A549 (cell line): ENCODE results near the gene LTA4H. TPM values are rescaled to one million over a fixed set of nuclear protein-coding genes. Genes with fewer than 3 reads are reported as not detected.

Experiments used
- ATAC-seq, 2 experiments: fragments of 200-7000 bp in 1 of 2; fragments of >200 bp in 1 of 2; cut with Nextera tagmentation in 1 of 2; cut with Tn5 transposase in 1 of 2; 3 replicates each; pipeline versions ENCODE4 v1.8.0 to v1.9.1; 2018 to 2020; ENCODE audit warnings: mild to moderate bottlenecking in 1 of 2, moderate library complexity in 1 of 2
- CTCF ChIA-PET: fragments of 300-600 bp; sonication (Branson Sonifier 250); formaldehyde crosslinking; extraction: SDS; loops from one replicate; lab custom pipeline; 2021; ENCODE audit warnings: antibody characterized with exemption, inconsistent platforms; lab: Yijun Ruan, JAX
- POLR2A ChIA-PET: fragments of 350-600 bp; formaldehyde crosslinking; extraction: SDS; loops from one replicate; lab custom pipeline; 2021; ENCODE audit warnings: antibody characterized with exemption, inconsistent platforms; lab: Yijun Ruan, JAX
- DNase-seq, 2 experiments: peaks; one replicate each; pipeline versions ENCODE4 v3.0.0 to v3.0.0-alpha.2; 2011 to 2016; ENCODE audit warnings: low read depth in 1 of 2, low spot score in 1 of 2
- FAIRE-seq: peaks from 2 replicates; lab custom pipeline; 2011; peaks lifted over from hg19 to GRCh38; lab: Jason Lieb, UNC
- H3K27ac ChIP-seq, 2 experiments: fragments of >200 bp; sonication (Bioruptor Twin); formaldehyde crosslinking; 3 replicates each; pipeline ENCODE4 v1.5.1; 2016 to 2017
- H3K4me1 ChIP-seq: fragments of >200 bp; sonication (Bioruptor Twin); formaldehyde crosslinking; 3 replicates; pipeline ENCODE4 v1.6.1; 2016
- H3K4me2 ChIP-seq: fragments of >200 bp; sonication (Bioruptor Twin); formaldehyde crosslinking; 3 replicates; pipeline ENCODE4 v1.6.1; 2016
- H3K4me3 ChIP-seq: fragments of >200 bp; sonication (Bioruptor Twin); formaldehyde crosslinking; 3 replicates; pipeline ENCODE4 v1.5.1; 2016
- H3K9me3 ChIP-seq: fragments of >200 bp; sonication (Bioruptor Twin); formaldehyde crosslinking; 3 replicates; pipeline ENCODE4 v1.6.1; 2016
- ATOH8 ChIP-seq: fragments of 250-450 bp; sonication (Bioruptor Pico); IDR thresholded peaks from 2 replicates; pipeline ENCODE4 v1.5.0; 2020; ENCODE audit warnings: low read depth, mild to moderate bottlenecking, moderate library complexity
- BHLHE40 ChIP-seq: IDR thresholded peaks from 2 replicates; pipeline ENCODE4 v1.6.1; 2012; ENCODE audit warnings: low read depth, low read length, inconsistent platforms
- CBX8 ChIP-seq: fragments of 200-600 bp; sonication (generic); IDR thresholded peaks from 2 replicates; pipeline ENCODE4 v1.6.1; 2016
- CEBPB ChIP-seq, 2 experiments: fragments of >200 bp in 1 of 2; sonication (Bioruptor Twin) in 1 of 2; formaldehyde crosslinking in 1 of 2; IDR thresholded peaks; 2 replicates each; pipeline ENCODE4 v1.6.1; 2012 to 2016
- CHD2 ChIP-seq: fragments of 150-350 bp; IDR thresholded peaks from 2 replicates; pipeline ENCODE4 v1.6.1; 2014; ENCODE audit warnings: low read length; ENCODE audit not compliant: partially characterized antibody
- EHMT2 ChIP-seq: fragments of 200-600 bp; sonication (generic); IDR thresholded peaks from 2 replicates; pipeline ENCODE4 v1.6.1; 2016; ENCODE audit warnings: antibody characterized with exemption, low read depth, mild to moderate bottlenecking, moderate library complexity
- EP300 ChIP-seq, 2 experiments: fragments of >200 bp; sonication (Bioruptor Twin); formaldehyde crosslinking; IDR thresholded peaks; 2 replicates in 1 of 2; 3 replicates in 1 of 2; pipeline ENCODE4 v1.6.1; 2016 to 2017
- FOSB ChIP-seq: fragments of 250-450 bp; sonication (Bioruptor Pico); IDR thresholded peaks from 2 replicates; pipeline ENCODE4 v1.5.0; 2020; ENCODE audit warnings: mild to moderate bottlenecking, moderate library complexity
- GATA3 ChIP-seq: IDR thresholded peaks from 2 replicates; pipeline ENCODE4 v1.6.1; 2012; ENCODE audit warnings: borderline replicate concordance
- HDAC2 ChIP-seq: fragments of 200-600 bp; sonication (generic); IDR thresholded peaks from 2 replicates; pipeline ENCODE4 v1.6.1; 2016
- HES2 ChIP-seq: fragments of >200 bp; sonication (Bioruptor Twin); formaldehyde crosslinking; IDR thresholded peaks from 2 replicates; pipeline ENCODE4 v1.6.1; 2016
- HOXA7 ChIP-seq: fragments of 250-450 bp; sonication (Bioruptor Pico); IDR thresholded peaks from 2 replicates; pipeline ENCODE4 v1.5.0; 2020; ENCODE audit warnings: mild to moderate bottlenecking, moderate library complexity
- HOXB13 ChIP-seq: fragments of 250-450 bp; sonication (Bioruptor Pico); IDR thresholded peaks from 2 replicates; pipeline ENCODE4 v1.5.0; 2020; ENCODE audit warnings: low read depth, mild to moderate bottlenecking, moderate library complexity
- HOXB5 ChIP-seq: fragments of 250-450 bp; sonication (Bioruptor Pico); IDR thresholded peaks from 2 replicates; pipeline ENCODE4 v1.5.0; 2020; ENCODE audit warnings: mild to moderate bottlenecking, moderate library complexity
- KDM1A ChIP-seq: fragments of 200-600 bp; sonication (generic); IDR thresholded peaks from 2 replicates; pipeline ENCODE4 v1.6.1; 2016; ENCODE audit warnings: low read depth, mild to moderate bottlenecking
- MAX ChIP-seq: IDR thresholded peaks from 2 replicates; pipeline ENCODE4 v1.6.1; 2012
- MYC ChIP-seq: IDR thresholded peaks from 2 replicates; pipeline ENCODE4 v1.6.1; 2012; ENCODE audit warnings: mild to moderate bottlenecking, inconsistent platforms, low read length, improper control_type of control experiment, borderline replicate concordance
- PHF8 ChIP-seq: fragments of 200-600 bp; sonication (generic); IDR thresholded peaks from 2 replicates; pipeline ENCODE4 v1.6.1; 2016; ENCODE audit warnings: low read depth, mild to moderate bottlenecking, antibody characterized with exemption, moderate library complexity, borderline replicate concordance
- POLR2A ChIP-seq: IDR thresholded peaks from 2 replicates; pipeline ENCODE4 v1.6.1; 2012; ENCODE audit warnings: mild to moderate bottlenecking, low read length
- RAD21 ChIP-seq, 2 experiments: fragments of >200 bp in 1 of 2; sonication (Bioruptor Twin) in 1 of 2; formaldehyde crosslinking in 1 of 2; IDR thresholded peaks in 1 of 2; conservative IDR thresholded peaks in 1 of 2; 2 replicates in 1 of 2; 3 replicates in 1 of 2; pipeline ENCODE4 v1.6.1; 2012 to 2018; ENCODE audit warnings: inconsistent platforms in 1 of 2
- RCOR1 ChIP-seq: fragments of 150-350 bp; IDR thresholded peaks from 2 replicates; pipeline ENCODE4 v1.6.1; 2014; ENCODE audit warnings: antibody characterized with exemption, low read length, low read depth
- RNF2 ChIP-seq: fragments of 200-600 bp; sonication (generic); IDR thresholded peaks from 2 replicates; pipeline ENCODE4 v1.6.1; 2016; ENCODE audit warnings: low read depth, mild to moderate bottlenecking, antibody characterized with exemption, moderate library complexity, borderline replicate concordance
- SREBF2 ChIP-seq: fragments of 450-650 bp; IDR thresholded peaks from 2 replicates; pipeline ENCODE4 v1.6.1; 2014; ENCODE audit warnings: mild to moderate bottlenecking, moderate library complexity
- TFCP2L1 ChIP-seq: fragments of 250-450 bp; sonication (Bioruptor Pico); IDR thresholded peaks from 2 replicates; pipeline ENCODE4 v1.5.0; 2021; ENCODE audit warnings: mild to moderate bottlenecking
- TP53 ChIP-seq: fragments of 250-450 bp; sonication (Bioruptor Pico); IDR thresholded peaks from 2 replicates; pipeline ENCODE4 v1.5.0; 2021; ENCODE audit warnings: mild to moderate bottlenecking, moderate library complexity
- ZFP36 ChIP-seq: fragments of 450-650 bp; IDR thresholded peaks from 2 replicates; pipeline ENCODE4 v1.6.1; 2014; ENCODE audit warnings: borderline replicate concordance; ENCODE audit not compliant: partially characterized antibody
- ZNF302 ChIP-seq: fragments of 250-450 bp; sonication (Bioruptor Pico); IDR thresholded peaks from 2 replicates; pipeline ENCODE4 v1.9.0; 2021; ENCODE audit warnings: inconsistent platforms, mild to moderate bottlenecking, moderate library complexity
- ZSCAN20 ChIP-seq: fragments of 250-450 bp; sonication (Bioruptor Pico); IDR thresholded peaks from 2 replicates; pipeline ENCODE4 v1.8.0; 2022; ENCODE audit warnings: mild to moderate bottlenecking, moderate library complexity
- WGBS: methylation state at CpG from one replicate; pipeline ENCODE4 v1.1.6; 2017; ENCODE audit errors: missing lambda C conversion rate; 5-methylcytosine and 5-hydroxymethylcytosine counted together
- polyA plus RNA-seq, 4 experiments: library from polyadenylated mRNA; depleted of rRNA in 3 of 4; stranded (reverse); fragments of >200 nt; fragmentation: RNase III in 1 of 4; extraction: RNeasy Plus Mini Kit Qiagen cat#74134 plus additional on column Dnase treatment in 1 of 4; gene quantifications; 2 replicates in 3 of 4; 3 replicates in 1 of 4; pipeline ENCODE4 v1.2.3, GENCODE V29; 2011 to 2017

Gene LTA4H
- polyA plus RNA-seq, 2 of the 4 experiments (the other 2 are of a cell fraction) = 126 to 174 TPM

- no peak for DNase-seq
- H3K4me2 ChIP-seq = no peak overlapping the region
- no peaks in the 10 kb centered on the region for H3K9me3 ChIP-seq
- CTCF ChIA-PET = interaction anchor here (0.7 to 6.5 kb wide), 3 partner anchors 9 to 80 kb away, joined by 3 to 44 read pairs (median 18); no protein-coding TSS in a partner anchor
- H3K4me1 ChIP-seq = peaks cover 27% of the 10 kb centered on the region; the same call in 2 of the 3 replicates
- TF ChIP-seq ZFP36 = no peak
- TF ChIP-seq RNF2 = no peak
- TF ChIP-seq ATOH8 (CRISPR knock-in tag) = no peak
- no peak for TF ChIP-seq HOXB13 (CRISPR knock-in tag)
- TF ChIP-seq PHF8 = no peak
- no peak for TF ChIP-seq CEBPB (IDR thresholded peaks at IDR 0.05)
- no peak for TF ChIP-seq POLR2A
- no peak for TF ChIP-seq EHMT2
- no peak for TF ChIP-seq EP300 (IDR thresholded peaks at IDR 0.05)
- TF ChIP-seq HOXA7 (CRISPR knock-in tag) = no peak
- TF ChIP-seq BHLHE40 = no peak
- TF ChIP-seq HOXB5 (CRISPR knock-in tag) = no peak
- TF ChIP-seq TP53 = no peak
- TF ChIP-seq FOSB (CRISPR knock-in tag) = no peak
- TF ChIP-seq ZSCAN20 (CRISPR knock-in tag) = no peak
- no peak for TF ChIP-seq KDM1A
- TF ChIP-seq TFCP2L1 (CRISPR knock-in tag) = no peak
- TF ChIP-seq ZNF302 (CRISPR knock-in tag) = no peak
- TF ChIP-seq, all 56 proteins: peak for 0
- Histone ChIP-seq H3K4me3 (no peak overlapping the region), H3K27ac (no peak overlapping the region; a peak in 1 of 6 replicates)
- POLR2A ChIA-PET = no interaction called here
- no peak for FAIRE-seq
- ATAC-seq = no peak
- 76% methylated on average over 3 of the region's 3 CpGs for WGBS
Measured at GRCh38 chr12:95997276-95997675, 38.1 kb downstream of the LTA4H start.

GRCh38 chr12:95996034-95996658, 39.2 kb downstream of the LTA4H start, which contains the start of gene HAL:
Gene HAL (minus strand): TSS chr12:95996344. CDS start chr12:95995910, 434 bp downstream.
- peak within 1 kb of the TSS; percentile 33; the same call in 2 of the 3 replicates for H3K4me2 ChIP-seq
- ATAC-seq (no peak), DNase-seq (peak in 1 of 2 experiments; percentile 29), FAIRE-seq (no peak)
- no peak within 1 kb of the TSS for H3K4me3 ChIP-seq
- POLR2A ChIA-PET = no interaction called here
- CTCF ChIA-PET = interaction anchor here (0.6 to 6.5 kb wide), 2 partner anchors 28 to 79 kb away, joined by 3 to 44 read pairs; no protein-coding TSS in a partner anchor
- TF ChIP-seq HDAC2 = no peak
- TF ChIP-seq BHLHE40 = no peak
- no peak for TF ChIP-seq RCOR1
- no peak for TF ChIP-seq MYC
- no peak for TF ChIP-seq POLR2A
- TF ChIP-seq HOXB5 (CRISPR knock-in tag) = no peak
- TF ChIP-seq CEBPB (IDR thresholded peaks at IDR 0.05) = peak; percentile 66 to 80
- TF ChIP-seq SREBF2 = no peak
- TF ChIP-seq MAX = no peak
- TF ChIP-seq ZSCAN20 (CRISPR knock-in tag) = no peak
- peak; percentile 50; the same call in 1 of the 2 replicates for TF ChIP-seq HES2
- TF ChIP-seq RAD21 (conservative IDR thresholded peaks at IDR 0.05 in 1 of 2, IDR thresholded peaks at IDR 0.05 in 1 of 2) = no peak
- TF ChIP-seq CBX8 = no peak
- TF ChIP-seq GATA3 = no peak
- TF ChIP-seq CHD2 = no peak
- no peak for TF ChIP-seq KDM1A
- H3K27ac ChIP-seq = peak within 1 kb of the TSS in 1 of 2 experiments; percentile 32; a peak in 1 of 6 replicates
- WGBS = 34% methylated on average over 7 of the region's 7 CpGs
- H3K9me3 ChIP-seq = no peaks in the 10 kb centered on the region
- peaks cover 27% of the 10 kb centered on the region; the same call in 2 of the 3 replicates for H3K4me1 ChIP-seq
